NCI-H128 (cell line): ENCODE results near the gene ZNHIT3.

Experiments
- DNase-seq: peaks from one replicate; lab custom pipeline; 2025; ENCODE audit not compliant: unreplicated experiment; lab: John Stamatoyannopoulos, UW

Gene ZNHIT3

GRCh38 chr17:36509272-36509985 lies 22.9 kb downstream of the ZNHIT3 start:
- no peak for DNase-seq

GRCh38 chr17:36510636-36511035 lies 24.2 kb downstream of the ZNHIT3 start:
- DNase-seq: no peak

GRCh38 chr17:36511216-36511615 lies 24.7 kb downstream of the ZNHIT3 start:
- DNase-seq: no peak

- DNase-seq: no peak
Observed at GRCh38 chr17:36512641-36513040, 26.2 kb downstream of the ZNHIT3 start.

GRCh38 chr17:36514856-36515255 lies 28.4 kb downstream of the ZNHIT3 start:
- DNase-seq: no peak

- no peak for DNase-seq
Observed at GRCh38 chr17:36515837-36516236, 29.4 kb downstream of the ZNHIT3 start.

GRCh38 chr17:36523113-36523512 lies 36.6 kb downstream of the ZNHIT3 start:
- no peak for DNase-seq

GRCh38 chr17:36524428-36524876 lies 38.0 kb downstream of the ZNHIT3 start:
- no peak for DNase-seq

- no peak for DNase-seq
Observed at GRCh38 chr17:36525113-36525512, 38.6 kb downstream of the ZNHIT3 start.

- no peak for DNase-seq
Observed at GRCh38 chr17:36525888-36526287, 39.4 kb downstream of the ZNHIT3 start.

GRCh38 chr17:36527621-36528250 lies 41.3 kb downstream of the ZNHIT3 start:
- no peak for DNase-seq

GRCh38 chr17:36529121-36529520 lies 42.6 kb downstream of the ZNHIT3 start:
- no peak for DNase-seq

GRCh38 chr17:36532435-36532975 lies 46.0 kb downstream of the ZNHIT3 start:
- no peak for DNase-seq

GRCh38 chr17:36533935-36534839 lies 47.7 kb downstream of the ZNHIT3 start:
- DNase-seq: no peak

- DNase-seq: peak; percentile 42
Observed at GRCh38 chr17:36534840-36535668, 48.6 kb downstream of the ZNHIT3 start, which contains the start of the genes MYO19 and PIGW. Gene MYO19 (minus strand): TSS chr17:36534868. CDS start chr17:36532538, 2,330 bp downstream. Gene PIGW (plus strand): TSS chr17:36534987. CDS start chr17:36537102, 2,115 bp downstream.

GRCh38 chr17:36535669-36536081 lies 49.2 kb downstream of the ZNHIT3 start:
- DNase-seq: no peak

GRCh38 chr17:36540696-36541095 lies 54.2 kb downstream of the ZNHIT3 start:
- no peak for DNase-seq

- DNase-seq: no peak
Observed at GRCh38 chr17:36542755-36543154, 56.3 kb downstream of the ZNHIT3 start.

- no peak for DNase-seq
Observed at GRCh38 chr17:36544044-36544306, 57.5 kb downstream of the ZNHIT3 start.

- DNase-seq: peak; percentile 48
Observed at GRCh38 chr17:36544307-36545076, 58.0 kb downstream of the ZNHIT3 start, which contains the start of gene GGNBP2. Gene GGNBP2 (plus strand): TSS chr17:36544919. CDS start chr17:36545725, 806 bp downstream.
